ENCODE data around the gene AFF4. TPM values are rescaled to one million over a fixed set of nuclear protein-coding genes. Genes with fewer than 3 reads are reported as not detected.

Gene AFF4
- total and polyA plus RNA-seq, 10 of the 15 experiments (the other 5 are each of a cell fraction or from before 2014, with no cell fraction given): 1.1 to 20.2 (median 10.4) TPM

DNA sequence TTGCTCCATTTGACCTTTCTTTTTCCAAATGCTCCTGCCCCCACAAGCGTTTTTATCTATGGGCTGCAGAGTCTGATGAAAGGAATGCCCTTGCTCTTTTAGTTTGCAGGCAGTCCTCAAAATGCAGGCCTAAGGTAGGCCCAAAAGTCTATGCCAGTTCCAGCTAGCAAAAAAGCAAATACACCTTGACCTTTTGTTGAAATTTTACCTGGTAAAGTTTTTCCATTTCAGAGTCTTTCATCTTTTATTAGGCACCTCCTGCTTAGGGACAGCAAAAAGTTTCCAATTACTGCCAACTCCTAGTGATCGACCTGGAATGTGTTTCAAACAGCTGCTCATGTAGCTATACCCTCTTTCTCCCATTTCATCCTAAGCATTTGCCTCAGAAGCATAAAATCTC is 92.6 kb downstream of the AFF4 start:
- peaks cover 3 to 21% of the 10 kb centered on the region in 2 experiments for H3K36me3 ChIP-seq (ENCODE audit: control insufficient read depth in 2 of 2, insufficient read depth in 2 of 2, low read length in 1 of 2)
- no peaks in the 10 kb centered on the region for H3K27me3 ChIP-seq (replicated peaks in 1 of 2; ENCODE audit: control insufficient read depth in 2 of 2, insufficient read depth in 2 of 2, low read length in 1 of 2)
- no peak overlapping the region for H3K4me2 ChIP-seq (ENCODE audit: control insufficient read depth, insufficient read depth)
- peaks cover 19% of the 10 kb centered on the region for H3K79me2 ChIP-seq (ENCODE audit: control insufficient read depth, insufficient read depth, low read length)
- peaks cover under 1% of the 10 kb centered on the region for H3K4me1 ChIP-seq (ENCODE audit: control insufficient read depth, insufficient read depth, low read length)
- H3K9ac ChIP-seq (ENCODE audit: control insufficient read depth, insufficient read depth, low read length): no peak overlapping the region
- ChIA-PET POLR2A (interaction anchor here (0.5 to 0.9 kb wide), 2 partner anchors 9 to 92 kb away, joined by 3 read pairs; no protein-coding TSS in a partner anchor), SMC1A (ENCODE audit: uncharacterized antibody, unreplicated experiment) (interaction anchor here (0.8 to 0.9 kb wide), 2 partner anchors 13 to 21 kb away, joined by 3 to 5 read pairs; no protein-coding TSS in a partner anchor), RAD21 (ENCODE audit: unreplicated experiment) (no interaction called here), CTCF (interaction anchor here (0.7 to 1.5 kb wide), 2 partner anchors 42 to 154 kb away, joined by 3 to 4 read pairs; no protein-coding TSS in a partner anchor)
- intact Hi-C loops (cut with micrococcal nuclease; ENCODE audit: unreplicated experiment) (no loop called here), in situ Hi-C loops (cut with MboI) (no loop called here)
- no peak for ATAC-seq
- H3K27ac ChIP-seq (ENCODE audit: control insufficient read depth, insufficient read depth): no peak overlapping the region
- H4K20me1 ChIP-seq (ENCODE audit: control insufficient read depth, insufficient read depth): no peaks in the 10 kb centered on the region
- no peak for FAIRE-seq
- DNase-seq (ENCODE audit: low read depth, low spot score): no peak
- H3K4me3 ChIP-seq: no peak overlapping the region
- H3K9me3 ChIP-seq (replicated peaks; ENCODE audit: control insufficient read depth, insufficient read depth, low read length): no peaks in the 10 kb centered on the region
- BruUV-seq (replicated peaks): no TSS peak
- H2AFZ ChIP-seq (ENCODE audit: control insufficient read depth, low read depth, low read length): no peak overlapping the region
- WGBS (ENCODE audit: insufficient coverage, insufficient replicate concordance, low lambda C conversion rate, missing lambda C conversion rate): 54% methylated on average over 2 of the region's 2 CpGs
- TF ChIP-seq MYB (IDR thresholded peaks at IDR 0.05; ENCODE audit: borderline replicate concordance, low read depth, low read length): no peak
- TF ChIP-seq, protein P1, sequence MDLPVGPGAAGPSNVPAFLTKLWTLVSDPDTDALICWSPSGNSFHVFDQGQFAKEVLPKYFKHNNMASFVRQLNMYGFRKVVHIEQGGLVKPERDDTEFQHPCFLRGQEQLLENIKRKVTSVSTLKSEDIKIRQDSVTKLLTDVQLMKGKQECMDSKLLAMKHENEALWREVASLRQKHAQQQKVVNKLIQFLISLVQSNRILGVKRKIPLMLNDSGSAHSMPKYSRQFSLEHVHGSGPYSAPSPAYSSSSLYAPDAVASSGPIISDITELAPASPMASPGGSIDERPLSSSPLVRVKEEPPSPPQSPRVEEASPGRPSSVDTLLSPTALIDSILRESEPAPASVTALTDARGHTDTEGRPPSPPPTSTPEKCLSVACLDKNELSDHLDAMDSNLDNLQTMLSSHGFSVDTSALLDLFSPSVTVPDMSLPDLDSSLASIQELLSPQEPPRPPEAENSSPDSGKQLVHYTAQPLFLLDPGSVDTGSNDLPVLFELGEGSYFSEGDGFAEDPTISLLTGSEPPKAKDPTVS (IDR thresholded peaks at IDR 0.05; ENCODE audit: low read depth, low read length): no peak
- TF ChIP-seq YBX1 (IDR thresholded peaks at IDR 0.05): no peak
- no peak for TF ChIP-seq CHD1 (IDR thresholded peaks at IDR 0.05; ENCODE audit: low read depth, low read length)
- no peak for TF ChIP-seq ZZZ3 (IDR thresholded peaks at IDR 0.05; ENCODE audit: control insufficient read depth, insufficient read length, low read depth)
- no peak for TF ChIP-seq SMARCA5 (IDR thresholded peaks at IDR 0.05)
- TF ChIP-seq, protein P2, sequence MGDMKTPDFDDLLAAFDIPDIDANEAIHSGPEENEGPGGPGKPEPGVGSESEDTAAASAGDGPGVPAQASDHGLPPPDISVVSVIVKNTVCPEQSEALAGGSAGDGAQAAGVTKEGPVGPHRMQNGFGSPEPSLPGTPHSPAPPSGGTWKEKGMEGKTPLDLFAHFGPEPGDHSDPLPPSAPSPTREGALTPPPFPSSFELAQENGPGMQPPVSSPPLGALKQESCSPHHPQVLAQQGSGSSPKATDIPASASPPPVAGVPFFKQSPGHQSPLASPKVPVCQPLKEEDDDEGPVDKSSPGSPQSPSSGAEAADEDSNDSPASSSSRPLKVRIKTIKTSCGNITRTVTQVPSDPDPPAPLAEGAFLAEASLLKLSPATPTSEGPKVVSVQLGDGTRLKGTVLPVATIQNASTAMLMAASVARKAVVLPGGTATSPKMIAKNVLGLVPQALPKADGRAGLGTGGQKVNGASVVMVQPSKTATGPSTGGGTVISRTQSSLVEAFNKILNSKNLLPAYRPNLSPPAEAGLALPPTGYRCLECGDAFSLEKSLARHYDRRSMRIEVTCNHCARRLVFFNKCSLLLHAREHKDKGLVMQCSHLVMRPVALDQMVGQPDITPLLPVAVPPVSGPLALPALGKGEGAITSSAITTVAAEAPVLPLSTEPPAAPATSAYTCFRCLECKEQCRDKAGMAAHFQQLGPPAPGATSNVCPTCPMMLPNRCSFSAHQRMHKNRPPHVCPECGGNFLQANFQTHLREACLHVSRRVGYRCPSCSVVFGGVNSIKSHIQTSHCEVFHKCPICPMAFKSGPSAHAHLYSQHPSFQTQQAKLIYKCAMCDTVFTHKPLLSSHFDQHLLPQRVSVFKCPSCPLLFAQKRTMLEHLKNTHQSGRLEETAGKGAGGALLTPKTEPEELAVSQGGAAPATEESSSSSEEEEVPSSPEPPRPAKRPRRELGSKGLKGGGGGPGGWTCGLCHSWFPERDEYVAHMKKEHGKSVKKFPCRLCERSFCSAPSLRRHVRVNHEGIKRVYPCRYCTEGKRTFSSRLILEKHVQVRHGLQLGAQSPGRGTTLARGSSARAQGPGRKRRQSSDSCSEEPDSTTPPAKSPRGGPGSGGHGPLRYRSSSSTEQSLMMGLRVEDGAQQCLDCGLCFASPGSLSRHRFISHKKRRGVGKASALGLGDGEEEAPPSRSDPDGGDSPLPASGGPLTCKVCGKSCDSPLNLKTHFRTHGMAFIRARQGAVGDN (IDR thresholded peaks at IDR 0.05): no peak
- TF ChIP-seq HDAC2 (IDR thresholded peaks at IDR 0.05): no peak
- TF ChIP-seq, protein P3, sequence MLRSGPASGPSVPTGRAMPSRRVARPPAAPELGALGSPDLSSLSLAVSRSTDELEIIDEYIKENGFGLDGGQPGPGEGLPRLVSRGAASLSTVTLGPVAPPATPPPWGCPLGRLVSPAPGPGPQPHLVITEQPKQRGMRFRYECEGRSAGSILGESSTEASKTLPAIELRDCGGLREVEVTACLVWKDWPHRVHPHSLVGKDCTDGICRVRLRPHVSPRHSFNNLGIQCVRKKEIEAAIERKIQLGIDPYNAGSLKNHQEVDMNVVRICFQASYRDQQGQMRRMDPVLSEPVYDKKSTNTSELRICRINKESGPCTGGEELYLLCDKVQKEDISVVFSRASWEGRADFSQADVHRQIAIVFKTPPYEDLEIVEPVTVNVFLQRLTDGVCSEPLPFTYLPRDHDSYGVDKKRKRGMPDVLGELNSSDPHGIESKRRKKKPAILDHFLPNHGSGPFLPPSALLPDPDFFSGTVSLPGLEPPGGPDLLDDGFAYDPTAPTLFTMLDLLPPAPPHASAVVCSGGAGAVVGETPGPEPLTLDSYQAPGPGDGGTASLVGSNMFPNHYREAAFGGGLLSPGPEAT (IDR thresholded peaks at IDR 0.05; ENCODE audit: low read depth): no peak
- no peak for TF ChIP-seq MXI1 (IDR thresholded peaks at IDR 0.05; ENCODE audit: low read depth, low read length)
- TF ChIP-seq, protein P4, sequence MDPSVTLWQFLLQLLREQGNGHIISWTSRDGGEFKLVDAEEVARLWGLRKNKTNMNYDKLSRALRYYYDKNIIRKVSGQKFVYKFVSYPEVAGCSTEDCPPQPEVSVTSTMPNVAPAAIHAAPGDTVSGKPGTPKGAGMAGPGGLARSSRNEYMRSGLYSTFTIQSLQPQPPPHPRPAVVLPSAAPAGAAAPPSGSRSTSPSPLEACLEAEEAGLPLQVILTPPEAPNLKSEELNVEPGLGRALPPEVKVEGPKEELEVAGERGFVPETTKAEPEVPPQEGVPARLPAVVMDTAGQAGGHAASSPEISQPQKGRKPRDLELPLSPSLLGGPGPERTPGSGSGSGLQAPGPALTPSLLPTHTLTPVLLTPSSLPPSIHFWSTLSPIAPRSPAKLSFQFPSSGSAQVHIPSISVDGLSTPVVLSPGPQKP (IDR thresholded peaks at IDR 0.05; ENCODE audit: low read depth, low read length): no peak
- TF ChIP-seq ZNF217 (IDR thresholded peaks at IDR 0.05): no peak
- TF ChIP-seq BHLHE40 (IDR thresholded peaks at IDR 0.05; ENCODE audit: borderline replicate concordance in 1 of 2, low read depth in 2 of 2, low read length in 1 of 2): no peak
- no peak for TF ChIP-seq NFXL1 (IDR thresholded peaks at IDR 0.05; ENCODE audit: borderline replicate concordance)
- no peak for TF ChIP-seq SUPT20H (IDR thresholded peaks at IDR 0.05; ENCODE audit: borderline replicate concordance, control insufficient read depth, low read depth, low read length)
- TF ChIP-seq GABPA (IDR thresholded peaks at IDR 0.05; ENCODE audit: low read depth): no peak
- TF ChIP-seq SPI1 (IDR thresholded peaks at IDR 0.05; ENCODE audit: borderline replicate concordance, insufficient read depth, low read depth, low read length): no peak
